ENCODE measurements around the gene IL4R.

- TF ChIP-seq CTCF (conservative IDR thresholded peaks at IDR 0.05; ENCODE audit: low read length): no peak
- no peak for TF ChIP-seq EZH2phosphoT487 (IDR thresholded peaks at IDR 0.05; ENCODE audit: borderline replicate concordance, low read depth, low read length)
These were observed 89.8 kb downstream of the IL4R start for GRCh38 chr16:27403601-27403992.

Data from OCI-LY7 (cell line).